Inflammatory macrophage treated with lipopolysaccharide for 4 hours (primary cell): ENCODE data around the gene MPZ.
A peak's percentile ranks its signal among the peaks of the same experiment; 100 is the strongest.
"Not testable (repeated sequence)": the region's sequence is repeated elsewhere in the genome, so short reads cannot be mapped to it uniquely, and the experiment has no call there.

Experiments used
- DNase-seq: peaks from one replicate; pipeline ENCODE4 v3.0.0-alpha.2; 2020

Gene MPZ

DNA sequence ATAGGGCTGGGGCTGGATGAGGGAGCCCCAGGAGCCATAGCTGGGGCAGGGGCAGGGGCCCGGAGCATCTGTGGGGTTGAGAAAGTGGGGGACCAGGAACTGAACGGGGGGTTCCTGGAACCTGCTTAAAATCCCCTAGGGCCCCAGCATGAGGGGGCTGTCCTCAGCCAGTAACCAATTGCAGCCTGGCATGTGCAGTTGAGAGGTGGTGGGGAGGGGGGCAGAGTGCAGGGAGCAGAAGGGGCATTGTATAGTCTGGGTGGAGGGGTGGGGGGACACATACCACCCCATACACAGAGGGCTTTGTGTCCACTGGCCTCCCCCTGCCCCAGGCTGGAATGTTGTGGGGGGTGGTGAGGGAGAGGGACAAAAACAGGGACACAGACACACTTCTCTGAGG, at the start of gene MPZ:
TSS of gene MPZ (minus strand) at position 101 of the 400 bp plus-strand sequence. CDS start at position 38, 63 bp downstream.
- no peak for DNase-seq

DNA sequence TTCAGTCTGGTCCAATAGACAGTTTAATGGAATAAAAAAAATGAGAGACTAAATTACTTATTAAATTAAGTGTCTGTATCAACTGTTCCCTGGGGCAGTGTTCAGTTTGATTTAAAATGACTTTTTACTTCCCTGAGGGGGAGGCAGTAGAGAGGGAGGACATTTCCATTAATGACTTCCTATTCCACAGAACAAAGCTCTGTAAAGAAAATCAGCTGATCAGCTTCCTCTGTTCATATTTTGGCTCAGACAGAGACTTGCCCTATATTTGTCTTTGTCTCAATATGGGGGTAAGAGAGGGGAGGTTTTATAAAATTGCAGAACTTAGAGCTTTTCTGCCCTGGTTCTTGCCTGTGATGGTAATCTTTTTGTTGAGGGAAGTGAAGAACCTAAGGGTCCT, 49.5 kb upstream of the MPZ start:
- DNase-seq = peak; percentile 74

DNA sequence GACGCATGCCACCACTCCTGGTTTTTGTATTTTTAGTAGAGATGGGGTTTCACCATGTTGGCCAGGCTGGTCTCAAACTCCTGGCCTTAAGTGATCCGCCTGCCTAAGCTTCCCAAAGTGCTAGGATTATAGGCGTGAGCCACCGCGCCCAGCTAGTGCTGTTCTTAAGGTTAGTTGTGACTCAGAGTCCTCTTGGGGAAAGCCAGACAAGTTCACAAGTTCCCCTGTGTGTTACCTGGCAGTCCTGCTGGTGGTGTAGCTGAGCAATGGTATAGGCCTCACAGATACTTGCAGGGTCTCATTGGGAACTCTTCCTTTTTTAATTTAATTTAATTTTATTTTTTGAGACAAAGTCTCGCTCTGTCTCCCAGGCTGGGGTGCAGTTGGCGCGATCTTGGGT, 47.3 kb upstream of the MPZ start:
- DNase-seq = no peak

DNA sequence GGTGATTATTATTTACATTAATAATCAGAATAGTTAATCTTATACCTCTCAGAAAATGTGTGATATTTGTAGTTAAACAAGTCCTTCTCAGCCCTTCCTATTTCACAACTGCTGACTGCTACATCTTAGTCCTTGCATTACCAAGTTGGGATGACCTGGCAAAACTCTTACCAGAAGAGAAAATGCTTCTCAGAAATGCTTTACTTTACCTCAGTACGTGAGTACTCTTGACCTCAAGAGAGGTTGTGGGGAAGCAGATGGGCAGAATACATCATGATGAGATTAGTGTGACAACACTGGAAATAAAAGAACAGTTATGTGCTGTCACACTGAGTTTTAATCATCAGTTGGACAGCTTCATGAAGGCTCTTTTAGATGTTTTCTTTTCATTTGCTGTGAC, 41.7 kb upstream of the MPZ start:
- peak; percentile 43 for DNase-seq

DNA sequence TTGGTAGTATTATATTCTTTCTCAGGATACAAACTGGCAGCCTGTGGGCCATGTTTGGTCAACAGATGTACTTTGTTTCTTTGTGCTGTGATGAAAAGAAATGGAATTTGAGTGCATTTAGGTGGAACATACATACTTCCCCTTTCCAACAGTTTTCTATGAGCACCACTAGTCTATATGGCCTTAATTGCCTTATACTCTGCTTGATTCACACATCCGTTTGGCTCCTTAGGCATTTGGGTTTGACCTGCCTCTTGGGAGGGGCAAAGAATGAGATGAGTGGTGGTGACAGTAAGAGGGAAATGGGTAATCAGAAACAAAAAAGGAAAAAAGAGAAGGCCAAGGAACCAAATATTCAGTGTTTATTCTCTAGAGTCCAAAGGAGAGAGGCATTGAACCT, 40.9 kb upstream of the MPZ start:
- DNase-seq = peak; percentile 27

DNA sequence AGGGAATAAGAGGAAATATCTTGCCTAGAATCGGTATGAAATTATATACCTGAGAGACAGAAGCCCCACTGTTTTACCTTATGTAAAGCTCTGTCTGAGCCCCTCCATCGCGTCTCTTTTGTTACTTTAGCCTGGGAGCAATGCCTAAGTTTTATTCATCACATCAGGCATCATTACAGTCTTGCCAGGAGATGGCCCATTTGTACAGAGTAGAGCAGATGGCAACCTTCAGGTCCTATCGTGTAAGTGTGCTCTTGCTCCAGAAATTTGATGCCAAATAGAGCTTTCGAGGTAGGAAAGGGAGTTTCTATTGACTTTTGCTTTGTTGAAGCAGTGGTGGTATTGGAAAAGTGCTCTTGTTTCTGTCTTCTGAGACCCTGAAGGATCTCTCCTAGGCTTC, 33.1 kb upstream of the MPZ start:
- DNase-seq = no peak

DNA sequence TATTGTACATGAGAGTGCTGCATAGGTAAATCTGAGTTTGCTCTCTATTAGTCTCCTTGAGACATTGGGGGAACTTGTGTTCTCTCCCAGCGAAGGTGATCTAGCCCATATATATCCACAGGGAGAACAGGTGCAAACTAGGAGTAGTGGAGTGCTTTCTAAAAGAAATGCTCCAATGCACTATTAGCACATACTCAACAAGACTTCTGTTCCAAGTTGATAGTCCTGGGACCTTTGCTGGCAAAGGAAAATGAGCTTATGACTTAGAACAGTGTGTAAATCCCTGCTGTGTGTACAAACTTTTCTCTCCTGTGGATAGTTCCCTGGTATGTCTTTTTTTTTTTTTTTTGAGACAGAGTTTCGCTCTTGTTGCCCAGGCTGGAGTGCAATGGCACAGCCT, 32.4 kb upstream of the MPZ start:
- no peak for DNase-seq

DNA sequence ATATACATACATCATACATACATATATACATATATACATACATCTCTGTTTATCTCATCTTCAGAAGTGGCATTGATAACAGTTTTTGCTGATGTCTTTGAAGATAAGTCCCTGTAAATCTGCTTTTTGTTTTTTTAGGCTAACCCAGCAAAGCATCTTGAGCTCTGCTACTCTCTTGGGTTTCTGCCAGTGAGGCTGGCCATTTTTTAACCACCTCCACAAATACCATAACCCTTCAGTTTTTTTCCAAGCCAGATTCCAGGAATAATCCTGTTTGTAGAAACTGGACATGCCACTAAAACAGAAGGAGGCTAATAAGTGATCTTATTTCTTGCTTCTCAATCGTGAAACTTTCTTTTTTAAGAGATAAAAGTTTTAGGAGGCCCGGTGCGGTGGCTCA, 26.0 kb upstream of the MPZ start:
- no peak for DNase-seq

DNA sequence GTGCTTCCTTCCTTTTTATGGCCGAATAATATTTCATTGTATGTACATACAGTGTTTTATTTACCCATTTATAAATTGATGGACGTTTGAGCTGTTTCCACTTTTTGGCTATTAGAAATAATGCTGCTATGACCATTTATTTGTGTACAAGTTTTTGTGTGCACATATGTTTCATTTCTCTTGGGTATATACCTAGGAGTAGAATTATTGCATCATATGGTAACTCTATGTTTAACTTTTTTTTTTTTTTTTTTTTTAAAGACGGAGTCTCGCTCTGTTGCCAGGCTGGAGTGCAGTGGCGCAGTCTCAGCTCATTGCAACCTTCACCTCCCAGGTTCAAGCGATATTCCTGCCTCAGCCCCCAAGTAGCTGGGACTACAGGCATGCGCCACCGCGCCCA, 23.4 kb upstream of the MPZ start:
- no peak for DNase-seq

DNA sequence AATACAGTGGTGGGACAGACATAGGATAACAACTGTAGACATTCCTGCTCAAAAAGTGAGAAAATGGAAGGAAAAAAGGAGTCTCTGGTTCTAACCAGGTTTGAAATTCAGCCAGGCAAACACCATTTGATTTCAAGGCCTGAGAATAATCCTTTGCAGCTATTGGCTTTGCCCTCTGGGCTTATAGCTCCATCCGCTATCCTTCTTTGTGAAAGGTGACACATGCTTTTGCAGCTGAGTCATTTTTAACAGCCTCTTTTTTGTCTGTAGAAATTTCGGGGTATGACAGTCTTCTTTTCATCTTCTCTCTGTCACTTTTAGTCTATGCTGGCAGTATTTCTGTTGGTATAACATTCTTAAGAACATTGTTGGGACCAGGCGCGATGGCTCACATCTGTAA, 20.6 kb upstream of the MPZ start:
- no peak for DNase-seq

DNA sequence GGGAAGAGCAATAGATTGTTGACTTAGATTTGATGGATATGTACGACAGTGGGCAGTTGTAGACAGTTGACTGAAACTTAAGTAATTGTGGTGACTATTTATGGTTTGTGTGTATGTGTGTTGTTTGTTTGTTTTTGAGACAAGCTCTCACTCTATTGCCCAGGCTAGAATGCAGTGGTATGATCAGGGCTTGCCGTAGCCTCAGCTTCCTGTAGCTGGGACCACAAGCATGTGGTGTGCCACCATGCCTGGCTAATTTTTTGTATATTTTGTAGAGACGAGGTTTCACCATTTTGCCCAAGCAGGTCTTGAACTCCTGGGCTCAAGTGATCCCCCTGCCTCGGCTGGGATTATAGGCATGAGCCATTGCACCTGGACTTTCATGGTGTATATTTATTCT, 14.3 kb upstream of the MPZ start:
- no peak for DNase-seq

DNA sequence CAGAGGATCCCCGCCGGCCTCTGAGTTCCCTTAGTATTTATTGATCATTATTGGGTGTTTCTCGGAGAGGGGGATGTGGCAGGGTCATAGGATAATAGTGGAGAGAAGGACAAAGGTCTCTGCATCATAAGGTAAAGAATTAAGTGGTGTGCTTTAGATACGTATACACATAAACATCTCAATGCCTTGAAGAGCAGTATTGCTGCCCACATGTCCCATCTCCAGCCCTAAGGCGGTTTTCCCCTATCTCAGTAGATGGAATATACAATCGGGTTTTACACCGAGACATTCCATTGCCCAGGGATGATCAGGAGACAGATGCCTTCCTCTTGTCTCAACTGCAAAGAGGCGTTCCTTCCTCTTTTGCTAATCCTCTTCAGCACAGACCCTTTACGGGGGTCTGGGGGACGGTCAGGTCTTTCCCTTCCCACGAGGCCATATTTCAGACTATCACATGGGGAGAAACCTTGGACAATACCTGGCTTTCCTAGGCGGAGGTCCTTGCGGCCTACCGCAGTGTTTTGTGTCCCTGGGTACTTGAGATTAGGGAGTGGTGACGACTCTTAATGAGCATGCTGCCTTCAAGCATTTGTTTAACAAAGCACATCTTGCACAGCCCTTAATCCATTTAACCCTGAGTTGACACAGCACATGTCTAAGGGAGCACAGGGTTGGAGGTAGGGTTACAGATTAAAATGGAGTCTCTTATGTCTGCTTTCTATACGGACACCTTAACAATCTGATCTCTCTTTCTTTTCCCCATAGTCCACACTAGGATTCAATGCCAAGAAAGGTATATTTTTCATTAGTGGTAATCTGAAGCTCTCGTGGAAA, 6.3 kb upstream of the MPZ start:
- DNase-seq = not testable (repeated sequence)

DNA sequence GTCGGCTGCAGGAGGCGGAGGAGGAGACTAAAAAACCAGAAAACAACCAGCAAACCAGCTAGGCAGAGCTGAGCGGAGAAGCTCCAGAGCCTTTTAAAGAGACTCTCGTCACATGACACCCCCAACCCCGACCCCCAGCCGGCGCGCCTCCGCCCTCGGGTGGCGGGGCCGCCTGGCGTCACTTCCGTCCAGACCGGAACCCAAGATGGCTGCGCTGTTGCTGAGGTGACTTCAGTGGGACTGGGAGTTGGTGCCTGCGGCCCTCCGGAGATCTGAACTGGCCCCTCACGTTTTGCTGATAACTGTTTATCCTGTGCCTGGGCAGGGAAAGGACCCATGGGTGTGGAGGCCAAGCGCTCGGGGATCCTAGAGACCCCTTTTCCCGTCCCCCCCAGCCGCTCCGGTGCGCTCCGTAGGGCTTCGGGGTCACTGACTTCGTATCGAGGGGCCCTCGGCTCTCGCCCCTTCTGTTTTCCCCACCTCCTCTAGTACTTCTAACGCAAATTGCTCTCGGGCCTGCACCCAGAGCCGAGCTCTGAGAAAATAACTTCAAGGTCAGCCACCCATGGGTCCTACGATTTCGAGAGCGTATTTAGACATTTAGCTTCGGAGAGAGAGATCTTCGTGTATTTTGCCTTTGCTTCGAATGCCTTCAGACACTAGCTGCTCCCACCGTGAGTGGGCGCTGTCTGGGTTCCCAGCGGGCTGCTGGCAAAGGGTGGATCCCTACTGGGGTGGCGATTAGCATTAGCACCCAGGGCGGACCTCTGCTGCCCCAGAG, 4.6 kb upstream of the MPZ start, which contains the start of gene SDHC:
TSS of gene SDHC (plus strand) at position 181 of the 781 bp plus-strand sequence. CDS start at position 206, 25 bp downstream.
- DNase-seq = peak; percentile 87

DNA sequence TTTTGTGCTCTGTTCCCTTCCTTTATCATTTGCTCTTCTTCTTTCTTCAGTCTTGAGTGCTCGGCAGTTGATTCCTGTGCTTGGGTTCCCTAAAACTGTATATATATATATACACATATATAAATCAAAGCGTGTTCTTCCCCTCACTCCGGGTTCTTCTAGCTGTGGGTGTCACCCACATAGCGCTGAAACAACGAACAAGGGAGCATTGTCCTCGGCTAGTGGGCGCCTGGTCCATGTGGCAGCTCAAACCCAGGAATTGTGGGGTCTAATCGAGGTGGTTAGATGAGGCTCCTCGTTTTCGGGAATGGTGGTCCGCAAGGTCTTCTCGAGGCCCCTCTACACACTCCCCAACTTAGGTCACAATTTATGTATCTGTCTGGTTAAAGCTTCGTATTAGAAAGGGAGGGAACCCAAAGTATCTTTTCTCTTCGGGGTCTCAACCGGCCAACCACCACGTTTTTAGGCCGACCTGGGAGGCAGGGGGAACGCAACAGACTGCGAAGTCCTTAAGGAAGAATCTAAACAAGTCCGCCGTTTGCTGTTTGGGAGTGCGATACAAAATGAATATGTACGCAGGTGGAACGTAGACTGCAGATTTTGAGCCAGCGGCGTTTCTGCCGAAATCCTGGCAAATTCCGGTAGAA, 3.9 kb upstream of the MPZ start:
- no peak for DNase-seq

DNA sequence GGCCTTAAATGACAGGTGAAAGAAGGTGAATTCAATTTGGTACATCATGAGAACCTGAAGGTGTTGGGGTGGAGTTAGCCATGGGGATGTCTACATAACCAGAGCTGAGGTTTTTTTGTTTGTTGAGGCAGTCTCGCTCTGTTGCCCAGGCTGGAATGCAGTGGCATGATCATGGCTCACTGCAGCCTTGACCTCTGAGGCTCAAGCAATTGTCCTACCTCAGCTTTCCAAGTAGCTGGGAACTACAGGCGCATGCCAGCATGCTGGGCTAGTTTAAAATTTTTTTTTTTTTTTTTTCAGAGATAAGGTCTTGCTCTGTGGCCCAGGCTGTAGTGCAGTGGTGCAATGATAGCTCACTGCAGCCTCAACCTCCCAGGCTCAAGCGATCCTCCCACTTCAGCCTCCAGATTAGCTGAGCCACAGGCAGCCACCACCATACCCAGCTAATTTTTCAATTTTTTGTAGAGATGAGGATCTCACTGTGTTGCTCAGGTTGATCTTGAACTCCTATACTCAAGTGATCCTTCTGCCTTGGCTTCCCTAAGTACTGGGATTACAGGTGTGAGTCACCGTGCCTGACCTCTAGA, 1.9 kb upstream of the MPZ start:
- DNase-seq = no peak

DNA sequence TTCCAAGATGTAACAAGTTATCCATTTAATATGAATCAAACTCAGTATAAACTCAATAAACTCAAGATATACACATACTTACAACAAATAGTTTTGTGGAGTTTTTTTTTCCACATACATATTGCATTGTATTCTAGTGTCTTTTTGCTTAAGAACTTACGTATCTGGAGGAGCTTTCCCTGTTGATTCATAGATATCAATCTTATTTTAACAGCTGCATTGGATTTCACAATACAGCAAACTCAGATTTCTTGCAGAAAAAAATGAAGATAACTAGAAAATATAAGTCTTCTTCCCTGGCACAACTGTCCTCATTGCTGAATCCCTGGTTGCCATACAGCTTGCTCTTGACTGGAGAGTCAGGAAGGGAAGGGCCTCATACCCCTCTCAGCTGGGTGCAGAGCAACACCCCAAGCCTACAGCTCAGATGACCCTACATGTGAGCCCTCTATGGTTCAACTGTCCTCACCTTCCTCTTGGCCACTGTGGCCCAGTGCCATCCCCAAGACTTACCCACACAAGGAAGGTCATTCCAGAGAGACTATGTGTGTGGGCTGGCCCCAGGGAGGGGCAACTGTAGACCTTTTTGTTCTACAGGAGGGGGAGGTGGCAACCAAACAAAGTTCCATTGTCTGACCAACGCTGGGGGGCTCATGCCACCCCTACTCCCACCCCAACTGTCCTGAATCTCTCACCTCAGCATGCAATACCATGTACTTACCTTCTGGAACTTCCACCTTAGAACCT, 1.7 kb downstream of the MPZ start:
- DNase-seq = no peak

DNA sequence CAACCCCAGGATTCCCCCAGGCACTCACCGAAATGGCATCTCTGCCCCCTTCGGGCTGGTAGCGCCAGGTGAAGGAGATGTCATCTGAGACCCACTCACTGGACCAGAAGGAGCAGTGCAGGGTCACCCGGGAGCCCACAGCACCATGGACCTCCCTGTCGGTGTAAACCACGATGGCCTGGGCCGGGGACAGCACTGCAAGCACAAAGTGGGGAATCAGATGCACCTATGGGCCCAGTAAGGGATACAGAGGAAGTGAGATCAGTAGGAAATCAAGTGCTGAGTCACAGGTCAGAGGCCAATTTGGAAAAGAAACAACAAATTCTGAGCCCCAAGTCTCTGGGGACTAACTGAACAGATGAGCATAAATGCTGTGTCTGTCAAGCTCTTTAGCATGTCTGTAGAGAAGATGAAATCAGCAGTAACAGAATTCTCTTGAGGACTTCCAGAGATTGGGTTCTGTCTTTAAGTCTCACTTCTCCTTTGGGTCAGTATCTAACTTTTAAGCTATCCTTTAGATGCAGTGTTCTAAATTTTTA, 2.5 kb downstream of the MPZ start:
- DNase-seq = peak; percentile 45

DNA sequence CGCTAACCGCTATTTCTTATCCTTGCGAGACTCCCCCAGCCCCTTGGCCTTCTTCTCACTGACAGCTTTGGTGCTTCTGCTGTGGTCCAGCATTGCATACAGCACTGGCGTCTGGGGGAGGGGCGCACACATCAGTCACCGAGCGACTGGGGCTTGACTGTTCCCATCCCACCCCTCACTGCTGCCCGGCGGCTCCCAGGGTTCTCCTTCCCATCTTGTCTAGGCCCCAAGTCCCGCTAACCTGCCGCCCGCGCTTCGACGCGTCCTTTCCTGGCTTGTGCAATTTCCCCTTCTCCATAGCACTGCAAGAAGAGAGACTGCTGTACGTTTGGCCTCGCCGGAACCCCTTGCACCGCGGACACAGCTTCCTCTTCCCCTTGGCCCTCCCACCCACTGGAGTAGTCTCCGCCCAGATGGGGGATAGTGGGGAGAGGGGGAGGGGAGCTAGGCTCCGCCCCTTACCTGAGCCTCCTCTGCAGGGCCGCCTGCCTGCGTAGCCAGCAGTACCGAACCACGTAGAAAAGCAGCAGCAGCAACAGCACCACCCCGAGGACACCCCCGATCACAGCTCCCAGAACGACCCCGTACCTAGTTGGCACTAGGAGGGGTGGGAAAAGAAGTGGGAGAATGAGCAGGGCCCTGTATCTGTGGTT, 3.8 kb downstream of the MPZ start:
- peak; percentile 92 for DNase-seq

DNA sequence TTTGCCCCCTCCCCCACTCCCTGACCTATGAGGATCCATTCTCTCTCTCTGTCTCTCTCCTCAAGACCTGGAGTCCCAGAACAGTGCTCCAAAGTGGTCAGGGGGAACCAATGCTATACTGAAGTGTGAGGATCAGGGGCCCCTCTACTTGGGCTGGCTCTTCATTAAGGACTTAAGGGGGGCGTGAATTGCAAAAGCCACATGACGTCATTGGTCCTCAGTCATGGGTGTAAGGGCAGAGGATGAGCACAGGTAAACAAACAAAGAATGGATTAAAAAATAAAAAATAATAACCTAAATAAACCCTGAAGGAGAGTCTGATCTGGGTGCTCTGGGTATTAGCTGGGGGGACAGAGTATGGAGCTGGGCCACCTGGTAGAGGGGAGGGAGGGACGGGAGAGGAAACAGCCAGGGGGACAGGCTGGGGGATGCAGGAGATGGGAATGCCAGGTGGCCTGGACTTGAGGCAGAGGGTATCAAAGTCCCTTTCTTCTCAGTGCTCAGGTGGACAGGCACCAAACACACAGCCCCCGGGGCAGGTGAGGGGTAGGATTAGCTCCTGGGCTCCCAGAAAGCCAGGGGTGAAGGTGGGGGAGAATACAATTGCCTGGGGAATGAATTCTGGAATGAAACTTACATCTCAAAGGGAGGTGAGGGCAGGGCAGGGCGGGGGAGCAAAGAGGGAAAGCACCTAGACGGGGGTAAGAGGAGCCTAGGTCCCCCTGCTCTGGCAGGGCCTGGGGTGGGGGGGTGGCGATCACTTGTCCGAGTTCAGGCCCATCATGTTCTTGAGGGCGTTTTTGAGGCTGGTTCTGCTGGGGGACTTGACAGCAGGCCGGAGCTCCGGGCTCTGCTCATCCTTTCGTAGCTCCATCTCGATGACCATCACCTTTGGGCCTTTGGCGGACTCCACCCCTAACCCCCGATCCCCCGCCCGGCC, 4.6 kb downstream of the MPZ start:
- no peak for DNase-seq

DNA sequence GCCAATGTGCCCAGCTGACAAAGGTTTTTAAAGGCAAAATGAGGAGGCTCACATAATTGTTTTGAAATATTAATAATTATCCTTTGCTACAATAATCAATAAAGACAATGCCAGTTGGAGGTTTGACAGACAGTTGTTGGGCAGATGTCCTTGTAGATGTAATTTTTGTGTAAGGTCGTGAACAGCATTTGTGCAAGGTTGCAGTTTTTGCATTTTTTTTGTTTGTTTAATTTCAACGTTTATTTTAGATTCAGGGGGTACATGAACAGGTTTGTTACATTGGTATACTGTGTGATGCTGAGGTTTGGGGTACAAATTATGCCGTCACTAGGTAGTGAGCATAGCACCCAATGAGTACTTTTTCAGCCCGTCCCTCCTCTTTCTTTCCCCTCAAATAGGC, 9.3 kb downstream of the MPZ start:
- DNase-seq = no peak

DNA sequence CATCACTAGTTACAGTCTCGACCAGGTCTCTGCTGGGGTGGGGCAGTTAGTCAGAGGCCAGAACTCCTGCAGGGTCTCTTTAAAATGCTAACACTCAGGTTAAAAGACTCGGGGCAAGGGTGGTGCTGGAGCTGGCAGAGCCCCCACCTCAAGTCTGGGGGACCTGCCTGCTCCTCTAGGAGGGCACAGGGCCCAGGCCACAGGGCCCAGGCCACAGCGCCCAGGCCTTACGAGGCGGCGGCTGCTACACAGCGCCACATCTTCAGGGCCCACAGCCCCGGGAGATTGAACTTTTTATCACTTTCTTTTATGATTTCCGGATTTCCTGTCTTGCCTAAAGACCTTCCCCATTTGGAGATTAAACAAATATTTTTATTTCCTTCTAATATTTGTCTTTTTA, 10.4 kb downstream of the MPZ start:
- DNase-seq = no peak
